Myocyte (in vitro differentiated cells): Measurements from ENCODE around the gene CAPN14. TPM values are rescaled to one million over a fixed set of nuclear protein-coding genes. Genes with fewer than 3 reads are reported as not detected.

Experiments used
- DNase-seq: peaks from one replicate; pipeline ENCODE4 v3.0.0-alpha.2; 2012; ENCODE audit warnings: low read depth
- total RNA-seq: library from RNA; depleted of rRNA; stranded (reverse); fragments of >200 nt; gene quantifications from 2 replicates; pipeline ENCODE4 v1.2.3, GENCODE V29; 2014

The CAPN14 gene
- total RNA-seq, 1 donor from 2014 or later: not detected

DNA sequence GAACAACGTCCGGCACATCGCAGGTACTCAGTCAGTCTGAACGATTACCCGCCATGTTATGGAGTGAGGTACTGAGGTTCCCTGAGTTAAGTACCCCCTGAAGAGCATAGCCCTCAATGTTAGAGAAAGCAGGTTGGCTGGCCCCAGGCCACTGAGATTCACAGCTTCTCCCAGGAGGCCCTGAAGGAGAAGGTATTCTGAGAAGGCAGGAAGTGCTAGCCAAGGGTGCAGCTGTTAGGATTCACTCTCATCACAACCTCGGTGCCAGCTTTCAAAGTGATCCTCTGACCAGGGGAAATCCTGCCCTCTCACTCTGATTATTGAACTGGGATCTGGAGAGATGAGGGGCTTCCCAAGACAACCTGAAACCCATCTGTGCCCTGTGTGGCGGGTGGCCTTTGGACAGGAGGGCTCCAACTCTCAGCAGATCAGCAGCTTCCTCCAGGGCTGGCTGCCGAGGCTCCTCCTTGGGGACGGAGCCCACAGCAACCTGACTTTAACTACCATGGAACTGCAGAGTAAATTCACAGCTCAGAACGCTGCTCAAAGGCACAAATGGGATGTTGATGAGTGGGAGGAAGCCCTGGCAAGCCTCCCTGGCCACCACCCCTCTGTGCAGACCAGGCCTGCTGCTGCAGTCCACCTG lies 24.4 kb upstream of the CAPN14 start:
- DNase-seq: peak; percentile 63

GRCh38 chr2:31240381-31241365 lies 23.4 kb upstream of the CAPN14 start:
- peak; percentile 62 for DNase-seq

DNA sequence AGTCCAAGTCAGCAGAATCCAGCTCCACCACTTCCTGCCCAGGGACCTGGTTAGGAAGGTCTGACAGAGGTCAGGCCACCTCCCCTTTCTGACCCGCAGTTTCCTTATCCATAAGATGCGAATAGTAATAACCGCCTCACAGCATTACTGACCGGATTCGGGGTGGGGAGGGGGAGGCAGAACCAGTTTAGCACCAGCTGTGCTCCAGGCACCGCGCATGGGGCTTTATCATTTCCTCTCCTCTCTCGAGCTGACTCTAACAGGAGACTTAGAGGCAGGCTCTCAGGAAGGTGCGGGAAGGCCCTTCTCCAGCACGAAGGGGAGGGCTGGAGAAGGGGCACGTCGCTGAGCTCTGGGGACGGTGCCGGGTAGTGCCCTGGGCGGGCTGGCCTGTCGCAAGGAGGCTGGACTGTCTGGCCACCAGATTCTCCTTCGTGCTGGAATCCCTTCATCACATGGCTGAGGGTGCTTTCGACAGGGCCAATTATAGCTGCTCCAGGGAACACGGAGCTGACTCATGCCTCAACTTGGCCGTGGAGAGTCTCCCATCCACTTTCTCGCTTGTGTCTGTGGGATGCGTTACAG lies 22.4 kb upstream of the CAPN14 start:
- DNase-seq: peak; percentile 74

DNA sequence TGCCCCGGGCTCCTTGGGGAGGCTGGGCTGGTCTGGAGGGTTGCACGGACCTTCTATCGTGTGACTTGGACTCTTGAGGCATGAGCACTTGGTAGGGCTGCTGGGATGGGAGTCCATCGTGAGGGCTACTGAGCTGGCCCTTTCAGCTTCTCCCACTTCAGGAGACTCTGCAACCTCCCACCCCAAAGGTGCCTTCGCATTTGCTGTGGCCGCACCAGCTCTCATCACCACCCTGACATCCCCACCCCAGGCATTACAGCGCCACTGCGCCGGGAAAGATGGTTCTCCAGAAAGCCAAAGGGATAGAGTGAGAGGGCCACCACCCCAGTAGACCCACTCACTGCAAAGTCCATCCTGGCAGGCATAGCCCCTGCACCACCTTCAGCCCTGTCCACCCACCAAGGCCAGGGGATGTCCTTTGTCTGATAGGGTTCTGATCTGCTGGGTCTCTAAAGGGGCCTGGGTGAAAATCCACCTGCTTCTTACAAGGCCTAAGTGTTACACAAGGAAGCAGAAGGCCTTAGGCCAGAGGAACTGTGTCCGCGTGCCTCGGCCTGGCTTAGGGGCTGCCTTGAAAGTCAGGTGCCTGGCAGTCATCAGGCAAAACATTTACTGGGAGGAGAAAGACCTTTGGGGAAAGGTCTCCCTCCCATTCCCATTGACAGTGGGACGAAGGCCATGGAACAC lies 21.7 kb upstream of the CAPN14 start:
- no peak for DNase-seq

GRCh38 chr2:31238126-31238905 lies 21.0 kb upstream of the CAPN14 start:
- DNase-seq: no peak

GRCh38 chr2:31237348-31238017 lies 20.2 kb upstream of the CAPN14 start:
- DNase-seq: no peak

- DNase-seq: no peak
Measured at GRCh38 chr2:31236433-31237205, 19.3 kb upstream of the CAPN14 start.

DNA sequence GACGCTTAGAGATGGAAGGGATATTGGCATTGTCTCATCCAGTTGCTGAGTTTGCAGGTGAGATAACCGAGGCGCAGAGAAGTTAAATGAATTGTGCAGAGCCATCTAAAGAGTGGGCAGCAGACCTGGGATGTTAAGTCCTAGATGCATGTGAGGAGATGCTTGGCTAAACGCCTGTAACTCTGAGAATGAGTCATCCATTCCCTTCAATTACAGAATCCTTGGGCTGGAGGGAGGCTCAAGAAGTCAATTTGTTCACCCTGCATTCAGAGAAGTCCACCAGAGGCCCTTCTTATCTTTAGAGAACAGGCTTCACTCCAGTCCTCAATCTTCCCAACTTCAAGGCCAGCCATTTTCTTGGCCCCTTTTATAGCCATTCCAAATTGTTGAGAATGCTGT lies 18.2 kb upstream of the CAPN14 start:
- peak; percentile 41 for DNase-seq

DNA sequence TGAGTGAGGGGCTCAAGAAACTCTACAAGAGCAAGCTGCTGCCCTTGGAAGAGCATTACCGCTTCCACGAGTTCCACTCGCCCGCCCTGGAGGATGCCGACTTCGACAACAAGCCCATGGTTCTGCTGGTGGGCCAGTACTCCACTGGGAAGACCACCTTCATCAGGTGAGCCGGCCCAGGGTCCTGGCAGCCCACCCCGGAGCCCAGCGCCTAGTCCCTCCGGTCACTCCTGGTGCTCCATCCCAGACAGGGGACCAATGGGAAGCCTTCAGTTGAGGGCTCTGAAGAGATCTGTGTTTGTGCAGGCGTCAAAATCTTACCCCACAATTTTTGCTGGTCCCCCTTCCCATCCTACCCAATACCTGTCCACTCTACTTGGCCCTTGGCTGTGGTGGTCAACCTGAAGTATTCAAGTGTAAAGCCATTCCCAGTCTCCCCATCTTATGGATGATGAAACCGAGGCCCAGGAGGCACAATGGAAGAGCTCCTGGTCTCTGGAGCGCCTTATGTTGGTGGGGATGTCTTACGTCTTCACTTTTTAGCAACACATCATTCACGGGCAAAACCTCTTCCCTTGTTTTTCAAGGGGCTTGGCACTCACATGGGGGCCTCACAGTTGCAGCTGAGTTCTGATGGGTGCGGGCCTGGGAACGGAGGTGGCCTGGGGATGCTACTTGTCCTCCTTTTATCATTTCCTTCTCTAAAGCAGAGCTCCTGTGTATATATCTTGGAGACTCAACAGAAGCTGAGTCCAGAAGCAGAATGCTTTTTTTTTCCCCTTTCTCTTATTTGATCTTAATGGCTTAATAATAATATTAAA lies 17.6 kb upstream of the CAPN14 start:
- DNase-seq: no peak

- peak; percentile 93 for DNase-seq
Measured at GRCh38 chr2:31233741-31234682, 16.7 kb upstream of the CAPN14 start, which contains the start of gene EHD3. TSS of gene EHD3 (plus strand) at chr2:31234152. CDS start at chr2:31234622, 470 bp downstream.

GRCh38 chr2:31233231-31233630 lies 15.9 kb upstream of the CAPN14 start:
- no peak for DNase-seq

DNA sequence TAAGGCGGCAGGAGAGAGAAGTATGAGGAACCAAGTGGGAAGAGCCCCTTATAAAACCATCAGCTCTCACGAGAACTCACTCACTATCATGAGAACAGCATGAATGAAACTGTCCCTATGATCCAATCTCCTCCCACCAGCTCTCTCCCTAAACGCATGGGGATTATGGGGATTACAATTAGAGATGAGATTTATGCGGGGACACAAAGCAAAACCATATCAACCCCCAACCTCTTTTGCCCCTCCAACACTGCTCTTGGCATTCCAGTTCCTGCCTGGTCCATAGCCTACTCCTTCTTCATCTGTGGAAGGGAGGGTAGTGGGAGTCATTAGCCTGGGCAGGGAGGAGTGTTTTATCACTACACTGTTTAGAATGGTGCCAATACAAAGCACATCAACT lies 15.3 kb upstream of the CAPN14 start:
- no peak for DNase-seq

GRCh38 chr2:31231571-31232302 lies 14.4 kb upstream of the CAPN14 start:
- no peak for DNase-seq

DNA sequence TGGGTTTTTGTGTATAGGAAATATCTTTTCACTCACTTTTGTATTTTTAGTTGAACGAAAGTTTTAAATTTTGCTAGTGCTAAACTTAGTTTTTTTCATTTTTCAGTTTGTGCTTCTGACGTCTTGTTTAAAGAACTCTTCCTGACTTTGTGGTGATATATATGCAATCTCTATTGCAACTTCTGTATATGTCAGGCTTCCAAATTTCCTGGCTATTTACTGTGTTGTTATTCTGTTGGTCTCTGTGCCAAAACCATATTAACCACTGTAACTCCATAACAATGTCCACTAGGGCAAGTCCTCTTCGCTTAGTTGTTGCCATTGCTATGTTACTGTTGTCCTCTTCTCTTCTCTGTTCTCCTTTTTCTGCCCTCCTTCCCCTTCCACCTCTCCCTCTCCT lies 13.4 kb upstream of the CAPN14 start:
- DNase-seq: no peak

- no peak for DNase-seq
Measured at GRCh38 chr2:31228717-31229116, 11.4 kb upstream of the CAPN14 start.

DNA sequence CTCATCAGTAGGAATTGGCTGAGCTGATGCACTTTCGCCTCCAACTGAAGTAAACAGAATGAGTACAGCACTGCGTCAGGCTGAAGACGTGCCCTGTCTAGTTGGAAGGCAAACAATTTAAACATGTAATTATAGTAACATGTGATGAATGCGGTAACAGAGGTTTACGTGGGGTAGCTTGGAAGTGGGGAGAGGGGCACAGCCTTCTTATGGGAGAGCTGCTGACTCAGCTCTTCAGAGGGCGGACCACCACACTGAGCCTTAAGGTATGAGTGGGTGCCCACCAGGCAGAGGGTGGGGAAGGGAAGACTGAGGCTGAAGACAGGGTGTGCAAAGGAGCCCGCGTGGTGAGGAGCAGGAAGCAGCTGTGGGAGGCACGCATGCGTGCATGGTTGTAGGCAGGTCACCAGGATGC lies 10.4 kb upstream of the CAPN14 start:
- DNase-seq: no peak
